Stomach (tissue), 9 donors: ENCODE measurements around the gene EED. TPM values are rescaled to one million over a fixed set of nuclear protein-coding genes. Genes with fewer than 3 reads are reported as not detected.

Source experiments
- DNase-seq, 2 donors: peaks; one replicate each; pipeline versions ENCODE4 v3.0.0 to v3.0.0-alpha.2; 2013 to 2019
- H3K27ac ChIP-seq, 5 donors: fragments of 200-600 bp in 4 of 5; sonication (generic) in 4 of 5; one replicate each; pipeline ENCODE4 v1.5.1; 2013 to 2019; ENCODE audit warnings: mild to moderate bottlenecking in 1 of 5, moderate library complexity in 1 of 5
- H3K27me3 ChIP-seq, 3 donors: fragments of 200-600 bp; sonication (generic); one replicate each; pipeline ENCODE4 v1.5.1; 2017 to 2019; ENCODE audit warnings: mixed run types in 1 of 3
- H3K36me3 ChIP-seq, 4 donors: fragments of 200-600 bp; sonication (generic); 1 replicate in 3 of 4; 2 replicates in 1 of 4; pipeline ENCODE4 v1.5.1; 2016 to 2019
- H3K4me1 ChIP-seq, 4 donors: fragments of 200-600 bp; sonication (generic); one replicate each; pipeline ENCODE4 v1.5.1; 2016 to 2019
- H3K4me3 ChIP-seq, 4 donors: fragments of 200-600 bp; sonication (generic) in 3 of 4; one replicate each; pipeline ENCODE4 v1.5.1; 2016 to 2019; ENCODE audit warnings: mild to moderate bottlenecking in 1 of 4
- H3K9me3 ChIP-seq, 4 donors: fragments of 200-600 bp; sonication (generic); one replicate each; pipeline ENCODE4 v1.5.1; 2016 to 2019
- CTCF ChIP-seq, 7 experiments: fragments of 450-650 bp in 4 of 7; fragments of 200-600 bp in 3 of 7; sonication (generic) in 3 of 7; IDR thresholded peaks; one replicate each; pipeline ENCODE4 v1.5.1; 2016 to 2019; ENCODE audit warnings: antibody characterized with exemption in 7 of 7, control low read depth in 2 of 7, mild to moderate bottlenecking in 1 of 7
- EP300 ChIP-seq: sonication (generic); formaldehyde crosslinking; IDR thresholded peaks from one replicate; pipeline ENCODE4 v1.6.1; 2017; ENCODE audit warnings: antibody characterized with exemption
- POLR2A ChIP-seq, 4 donors: fragments of 450-650 bp; IDR thresholded peaks; one replicate each; pipeline ENCODE4 v1.6.1; 2016; ENCODE audit warnings: antibody characterized with exemption in 4 of 4, control low read depth in 2 of 4, mild to moderate bottlenecking in 1 of 4, moderate library complexity in 1 of 4
- POLR2AphosphoS5 ChIP-seq, 3 donors: sonication (generic); formaldehyde crosslinking; IDR thresholded peaks; one replicate each; pipeline ENCODE4 v1.6.1; 2016; ENCODE audit warnings: antibody characterized with exemption in 3 of 3
- WGBS, 5 donors: extraction: QIAGEN DNeasy Blood & Tissue Kit in 3 of 5; methylation state at CpG; one replicate each; pipeline versions ENCODE4 v1.1.5 to v1.1.7; 2013 to 2018; 5-methylcytosine and 5-hydroxymethylcytosine counted together
- intact Hi-C: fragments of 100-400 bp; cut with DNase I; formaldehyde crosslinking; loops from one replicate; pipeline ENCODE4 v1.15.1; 2023; ENCODE audit warnings: low total_unique reads
- polyA plus RNA-seq, 3 donors: library from polyadenylated mRNA; stranded (reverse); fragments of 200-250 nt; gene quantifications; one replicate each; pipeline ENCODE4 v1.2.3, GENCODE V29; 2013
- total RNA-seq, 5 donors: library from RNA; depleted of rRNA; stranded (reverse); fragments of >200 nt; gene quantifications; one replicate each; pipeline versions ENCODE4 v1.1.0 to v1.2.3, GENCODE V29; 2014 to 2016
- donor health status: healthy with polysubstance abuse.
- donor health status: Bipolar disorder and iron deficiency.
- donor health status: healthy.

Gene EED
- total and polyA plus RNA-seq, 8 donors: 11.8 to 42.4 (median 20.8) TPM

DNA sequence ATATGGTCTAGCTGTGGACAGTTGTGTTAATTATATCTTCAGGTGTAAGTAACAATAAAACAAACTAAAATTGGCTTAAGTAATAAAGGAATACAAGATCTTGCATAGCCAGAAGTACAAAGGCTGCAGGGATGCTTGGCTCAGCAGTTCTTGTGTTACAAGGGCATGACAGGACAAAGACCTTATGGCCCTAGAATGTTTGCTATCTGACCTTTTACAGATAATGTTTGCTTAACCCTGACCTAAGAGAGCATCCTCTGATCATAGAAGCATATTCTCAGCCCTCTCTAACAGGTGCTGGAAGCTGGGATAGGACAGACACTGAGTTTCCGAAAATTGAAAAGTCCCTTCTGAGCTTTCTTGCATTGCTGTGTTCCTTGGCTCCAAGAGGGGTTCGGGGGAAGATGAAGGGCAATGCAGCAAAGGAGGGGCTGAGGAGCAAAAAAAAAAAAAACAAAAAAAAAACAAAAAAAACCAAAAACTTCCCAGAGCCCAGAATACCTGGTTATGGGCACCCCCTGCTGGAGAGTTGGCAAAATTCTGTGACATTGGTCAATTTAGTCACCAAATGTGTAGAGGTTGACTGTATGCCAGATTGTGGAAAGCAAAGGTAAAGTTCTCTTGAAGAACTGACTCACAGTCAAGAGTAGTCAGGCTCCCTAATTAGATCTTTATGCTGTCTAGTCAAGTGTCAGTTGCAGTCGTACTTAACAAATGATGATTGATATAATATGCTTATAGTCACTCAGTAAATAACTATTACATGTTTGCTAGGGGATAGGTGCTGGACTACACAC lies 47.1 kb downstream of the EED start:
- Histone ChIP-seq H3K27me3 (no peaks in the 10 kb centered on the region), H3K9me3 (no peaks in the 10 kb centered on the region), H3K4me1 (peaks cover 0 to 5% (median 0%) of the 10 kb centered on the region in 4 donors), H3K36me3 (no peaks in the 10 kb centered on the region), H3K27ac (no peak overlapping the region), H3K4me3 (no peak overlapping the region)
- DNase-seq: peak; percentile 47 to 69
- intact Hi-C loops: no loop called here
- TF ChIP-seq POLR2AphosphoS5 (IDR thresholded peaks at IDR 0.05) (no peak), EP300 (no peak), POLR2A (IDR thresholded peaks at IDR 0.05) (no peak), CTCF (IDR thresholded peaks at IDR 0.05) (peak in 5 of 7 experiments; percentile 12 to 66 (median 55))
- WGBS, 5 donors: 31 to 40% (median 34%) methylated on average over 3 of the region's 3 CpGs

GRCh38 chr11:86292912-86293616 lies 48.5 kb downstream of the EED start:
- H3K4me3 ChIP-seq: no peak overlapping the region
- intact Hi-C loops: no loop called here
- H3K9me3 ChIP-seq: no peaks in the 10 kb centered on the region
- no peak for TF ChIP-seq POLR2A (IDR thresholded peaks at IDR 0.05)
- TF ChIP-seq EP300: no peak
- TF ChIP-seq CTCF (IDR thresholded peaks at IDR 0.05): no peak
- no peak for TF ChIP-seq POLR2AphosphoS5 (IDR thresholded peaks at IDR 0.05)
- H3K4me1 ChIP-seq: peaks cover 0 to 5% (median 0%) of the 10 kb centered on the region in 4 donors
- no peaks in the 10 kb centered on the region for H3K36me3 ChIP-seq
- H3K27ac ChIP-seq: no peak overlapping the region
- no peaks in the 10 kb centered on the region for H3K27me3 ChIP-seq
- WGBS, 5 donors: 74 to 90% (median 89%) methylated on average over 6 of the region's 6 CpGs
- no peak for DNase-seq

DNA sequence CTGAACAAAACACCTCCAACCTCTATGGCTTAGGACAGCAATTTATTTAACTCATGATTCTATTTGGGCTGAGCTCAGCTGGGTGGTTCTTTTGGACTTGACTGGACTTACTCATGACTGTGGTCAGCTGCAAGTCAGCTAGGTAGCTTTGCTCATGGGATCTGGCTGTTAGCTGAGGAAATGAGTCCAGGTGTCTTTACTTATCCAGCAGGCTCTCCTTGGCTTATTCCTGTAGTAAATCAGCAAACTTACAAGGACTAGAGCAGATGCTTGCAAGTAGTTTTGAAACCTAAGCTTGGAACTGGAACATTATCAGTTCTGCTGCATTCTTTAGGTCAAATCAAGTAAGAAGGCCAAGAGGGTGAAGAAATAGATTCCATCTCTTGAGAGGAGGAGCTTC lies 49.5 kb downstream of the EED start:
- Histone ChIP-seq H3K27me3 (no peaks in the 10 kb centered on the region), H3K9me3 (no peaks in the 10 kb centered on the region), H3K36me3 (no peaks in the 10 kb centered on the region), H3K4me3 (no peak overlapping the region), H3K27ac (no peak overlapping the region), H3K4me1 (peaks cover 0 to 5% (median 0%) of the 10 kb centered on the region in 4 donors)
- intact Hi-C loops: no loop called here
- no peak for DNase-seq
- TF ChIP-seq POLR2AphosphoS5 (IDR thresholded peaks at IDR 0.05): no peak
- no peak for TF ChIP-seq CTCF (IDR thresholded peaks at IDR 0.05)
- no peak for TF ChIP-seq EP300
- no peak for TF ChIP-seq POLR2A (IDR thresholded peaks at IDR 0.05)

DNA sequence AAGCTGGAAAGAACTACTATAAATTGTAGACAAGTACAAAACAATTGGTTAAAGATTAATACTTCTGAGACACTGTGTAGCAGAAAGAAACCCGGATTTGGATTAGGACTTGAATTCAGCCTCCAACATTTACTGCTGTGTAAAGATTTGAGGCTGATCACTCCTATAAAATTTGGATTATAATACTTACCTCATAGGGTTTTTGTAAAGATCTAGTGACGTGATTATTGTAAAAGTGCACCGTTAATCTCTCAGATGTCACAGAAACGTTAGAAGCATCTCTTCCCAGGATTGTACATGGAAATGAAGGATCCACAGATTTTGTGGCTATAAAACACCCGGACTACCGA lies 57.2 kb downstream of the EED start:
- Histone ChIP-seq H3K9me3 (no peaks in the 10 kb centered on the region), H3K27me3 (no peaks in the 10 kb centered on the region), H3K4me3 (peak overlapping the region; percentile 65 to 86 (median 74)), H3K36me3 (peaks cover 0 to 7% (median 4%) of the 10 kb centered on the region in 4 donors), H3K4me1 (peaks cover 0 to 21% (median 18%) of the 10 kb centered on the region in 4 donors), H3K27ac (peak overlapping the region in 3 of 5 donors; percentile 87 to 89 (median 89))
- no peak for DNase-seq
- WGBS, 5 donors: 1 to 7% (median 5%) methylated on average over 6 of the region's 6 CpGs
- intact Hi-C loops: no loop called here
- TF ChIP-seq POLR2A (IDR thresholded peaks at IDR 0.05) (no peak), EP300 (no peak), POLR2AphosphoS5 (IDR thresholded peaks at IDR 0.05) (no peak), CTCF (IDR thresholded peaks at IDR 0.05) (no peak)
